Superior temporal gyrus (tissue), 1 donor: ENCODE data around the gene SEMA4D.

Experiments used
- DNase-seq: peaks from one replicate; pipeline ENCODE4 v3.0.0-alpha.2; 2016; ENCODE audit errors: extremely low spot score

The SEMA4D gene

DNA sequence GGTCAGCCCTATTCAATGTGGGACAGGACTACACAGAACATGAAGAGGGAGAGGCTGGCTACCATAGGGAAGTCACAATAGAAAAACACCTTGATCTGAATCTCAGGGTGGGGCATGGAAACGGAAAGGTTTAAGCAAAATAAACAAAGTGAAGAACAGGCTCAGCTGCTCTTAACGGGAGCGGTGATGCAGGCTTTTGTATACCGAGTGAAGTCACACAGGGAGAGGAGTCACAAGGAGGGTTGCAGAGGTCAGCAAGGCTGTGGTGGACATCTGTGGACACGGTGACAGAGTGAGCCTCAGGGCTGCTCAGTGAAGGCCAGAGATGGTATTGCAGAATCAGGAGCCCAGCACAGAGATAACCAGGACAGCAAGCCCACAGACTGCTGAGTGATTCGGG is 30.6 kb upstream of the SEMA4D start:
- no peak for DNase-seq

GRCh38 chr9:89528131-89528530 is 30.2 kb upstream of the SEMA4D start:
- DNase-seq = no peak

DNA sequence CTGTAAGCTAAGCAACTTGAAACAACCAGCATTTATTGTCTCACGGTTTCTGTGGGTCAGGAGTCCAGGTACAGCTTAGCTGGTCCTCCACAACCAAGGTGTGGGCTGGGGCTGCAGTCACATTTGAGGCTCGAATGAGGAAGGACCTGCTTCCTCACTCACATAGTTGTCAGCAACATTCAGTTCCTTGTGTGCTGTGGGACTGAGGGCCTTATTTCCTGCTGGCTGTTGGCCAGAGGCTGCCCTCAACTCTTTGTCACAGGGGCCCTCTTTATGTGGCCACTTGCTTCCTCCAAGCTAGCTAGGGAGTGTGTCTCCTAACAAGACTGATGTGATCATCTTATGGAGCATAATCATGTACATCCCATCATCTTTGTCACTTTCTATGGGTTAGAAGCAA is 29.2 kb upstream of the SEMA4D start:
- DNase-seq = no peak

- DNase-seq = no peak
Measured at GRCh38 chr9:89526667-89527066, 28.8 kb upstream of the SEMA4D start.

GRCh38 chr9:89525446-89526374 is 27.8 kb upstream of the SEMA4D start:
- DNase-seq = no peak

- DNase-seq = no peak
Measured at GRCh38 chr9:89524963-89525362, 27.1 kb upstream of the SEMA4D start.

DNA sequence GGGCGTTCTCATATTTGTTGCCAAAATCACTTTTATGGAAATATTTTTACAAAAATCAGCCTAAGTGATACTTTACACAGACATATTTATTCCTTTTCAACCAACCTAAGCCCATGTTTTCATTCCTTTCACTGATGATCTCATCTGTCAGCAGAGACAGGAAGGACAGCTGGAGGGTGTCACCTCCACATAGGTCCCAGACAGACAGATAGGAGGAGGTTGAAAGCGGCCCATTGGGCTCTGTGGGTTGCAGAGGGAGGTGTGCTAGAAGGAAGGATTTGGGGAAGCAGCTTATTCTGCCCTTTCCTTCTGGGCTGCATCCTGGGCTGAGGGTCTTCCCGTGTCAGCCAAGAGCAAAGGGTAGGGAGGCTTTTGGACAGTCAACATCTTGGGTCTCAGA is 26.0 kb upstream of the SEMA4D start:
- DNase-seq = no peak

- DNase-seq = no peak
Measured at GRCh38 chr9:89522959-89523285, 25.0 kb upstream of the SEMA4D start.

DNA sequence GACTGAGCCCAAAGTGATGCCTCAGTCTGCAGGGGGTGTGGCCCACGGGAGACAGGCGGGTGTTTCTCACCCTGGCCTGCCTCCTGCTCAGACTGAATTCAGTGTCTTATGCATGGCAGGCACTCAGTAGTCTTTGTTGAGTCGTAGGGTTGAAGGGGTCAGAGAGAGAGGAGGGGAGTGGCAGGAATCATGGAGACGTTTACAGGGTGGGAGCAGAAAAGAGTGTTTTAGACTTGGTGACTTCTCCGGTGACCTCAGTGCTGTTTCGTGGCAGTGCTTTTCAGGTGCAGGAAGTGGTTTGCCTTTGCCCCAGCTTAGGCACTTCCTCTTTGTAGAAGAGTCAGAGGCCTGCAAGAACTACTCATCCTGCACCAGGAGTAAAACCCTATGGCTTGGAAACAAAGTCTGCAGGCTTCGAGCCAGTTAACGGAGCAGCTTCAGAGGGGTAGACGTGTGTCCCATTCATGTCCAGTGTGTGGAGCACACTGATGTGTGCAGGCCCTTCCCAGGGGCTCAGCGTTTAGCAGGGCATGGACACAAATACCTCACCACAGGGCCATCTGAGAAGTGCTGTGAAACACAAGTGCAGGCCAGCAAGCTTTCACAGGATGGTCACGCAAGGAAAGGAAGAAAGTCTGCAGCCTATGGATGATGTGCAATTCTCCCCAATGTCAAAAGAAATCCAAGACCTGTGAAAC is 24.5 kb upstream of the SEMA4D start:
- DNase-seq = no peak

- DNase-seq = no peak
Measured at GRCh38 chr9:89519366-89519805, 21.5 kb upstream of the SEMA4D start.

DNA sequence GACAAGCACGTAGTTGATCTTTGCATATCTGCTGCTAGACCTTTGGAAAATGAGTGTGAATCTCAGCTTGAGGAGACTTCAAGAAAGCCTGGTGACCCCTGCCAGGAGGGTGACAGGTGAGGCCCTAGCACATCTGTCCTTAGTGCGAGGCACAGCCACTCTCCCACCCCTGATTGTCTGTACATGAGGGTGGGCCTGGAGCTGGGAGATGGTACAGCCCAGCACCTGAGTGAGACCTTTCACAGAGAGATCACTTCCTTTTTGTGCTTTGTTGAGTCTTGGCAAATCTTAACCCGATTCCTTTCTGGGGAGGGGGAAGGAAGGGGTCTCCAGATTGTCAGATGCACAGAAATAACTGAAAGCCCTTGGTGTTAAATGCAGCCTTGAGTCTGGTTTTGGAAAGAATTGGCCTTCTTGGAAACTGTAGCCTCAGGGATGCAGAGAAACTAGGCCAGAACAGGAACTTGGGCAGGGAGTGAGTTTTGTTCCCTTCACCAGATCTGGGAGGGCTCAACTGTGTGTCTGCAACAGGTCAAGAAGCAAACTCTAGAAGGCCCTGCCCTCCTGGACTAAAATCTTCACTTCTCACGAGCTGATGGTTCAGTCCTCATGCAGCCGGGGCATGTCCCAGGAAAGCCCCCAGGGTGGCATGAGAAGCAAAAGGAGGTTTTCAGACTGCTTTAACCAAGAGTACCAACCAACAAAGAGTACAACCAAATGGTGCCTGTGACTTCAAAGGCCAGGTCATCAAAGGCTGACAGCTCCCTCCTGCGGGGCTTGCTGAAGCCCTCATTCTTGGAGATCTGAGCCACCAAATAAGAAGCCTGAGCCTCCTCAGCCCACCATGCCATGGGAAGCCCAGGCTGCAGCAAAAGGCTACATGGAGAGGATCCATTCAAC is 20.8 kb upstream of the SEMA4D start:
- DNase-seq = no peak

DNA sequence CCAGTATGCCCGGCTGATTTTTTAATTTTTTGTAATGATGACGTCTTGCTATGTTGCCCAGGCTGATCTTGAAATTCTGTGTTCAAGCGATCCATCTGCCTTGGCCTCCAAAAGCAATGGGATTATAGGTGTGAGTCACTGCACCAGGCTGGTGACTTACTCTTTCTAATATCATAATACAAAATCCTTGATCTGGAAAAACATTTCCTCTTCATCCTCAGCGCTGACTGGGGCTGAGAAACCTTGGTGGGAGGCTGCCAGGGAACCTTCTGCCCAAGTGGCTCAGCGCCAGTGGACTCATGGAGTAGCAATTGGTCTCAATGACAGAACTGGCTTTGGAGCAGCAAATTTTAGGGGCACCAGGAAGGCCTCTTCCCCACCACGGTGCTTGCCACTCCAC is 17.5 kb upstream of the SEMA4D start:
- no peak for DNase-seq

- no peak for DNase-seq
Measured at GRCh38 chr9:89514956-89515355, 17.0 kb upstream of the SEMA4D start.

GRCh38 chr9:89514337-89514736 is 16.4 kb upstream of the SEMA4D start:
- DNase-seq = no peak

DNA sequence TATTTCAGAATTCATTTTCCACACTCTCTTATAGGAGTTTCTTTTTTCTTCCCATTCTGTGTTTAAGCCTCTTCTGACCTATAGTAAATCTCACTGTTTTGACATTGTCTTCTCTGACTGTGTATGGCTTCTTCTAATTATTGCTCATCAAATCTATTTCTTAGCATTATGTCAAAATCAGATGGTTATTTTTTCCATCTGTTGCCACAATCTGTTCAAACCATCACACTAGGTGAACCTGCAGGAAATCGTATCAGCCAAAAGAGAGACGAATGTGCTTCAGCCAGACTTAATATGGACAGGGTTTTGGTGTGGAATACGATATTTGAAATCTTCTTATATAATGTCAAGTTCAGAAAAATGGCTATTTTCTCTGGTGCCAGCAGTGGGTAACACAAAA is 15.9 kb upstream of the SEMA4D start:
- no peak for DNase-seq

DNA sequence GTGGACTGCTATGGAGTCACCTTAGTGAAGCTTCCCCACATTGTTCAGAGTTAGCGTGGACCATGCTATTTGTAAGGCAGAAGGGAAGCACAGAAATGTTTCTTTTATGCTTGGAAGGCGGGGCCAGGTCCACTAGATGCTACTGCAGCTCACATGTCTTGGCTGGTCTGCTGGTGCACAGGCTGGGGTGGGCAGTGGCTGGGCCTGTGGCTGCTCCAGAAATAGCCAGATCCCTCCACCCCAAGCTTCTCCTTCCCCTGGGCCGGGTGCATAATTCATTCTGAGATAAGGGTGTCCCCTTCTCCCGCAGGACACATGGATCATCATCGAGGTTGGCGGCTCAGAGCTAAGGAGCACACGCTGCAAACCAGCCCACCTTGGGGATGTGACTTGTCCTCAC is 14.5 kb upstream of the SEMA4D start:
- no peak for DNase-seq

GRCh38 chr9:89508951-89509615 is 11.2 kb upstream of the SEMA4D start:
- DNase-seq = no peak

GRCh38 chr9:89505911-89506310 is 8.0 kb upstream of the SEMA4D start:
- DNase-seq = no peak

DNA sequence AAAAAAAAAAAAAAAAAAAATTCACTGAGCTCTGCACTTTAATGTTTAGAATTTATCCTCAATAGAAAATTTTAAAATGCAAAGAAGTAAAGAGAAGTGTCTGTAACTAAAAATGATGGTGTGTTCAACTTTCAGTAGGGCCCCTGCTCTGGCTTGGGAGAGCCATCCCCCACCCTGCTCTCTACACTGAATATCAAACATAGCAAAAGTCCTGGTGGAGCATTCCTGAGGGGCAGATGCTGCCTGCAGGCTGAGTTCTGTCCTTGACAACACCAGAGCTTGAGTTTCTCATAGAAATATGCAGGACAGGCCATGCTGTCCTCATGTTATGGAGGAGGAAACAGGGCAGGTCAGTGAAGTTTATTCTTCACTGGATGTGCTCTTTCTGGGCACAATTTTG is 7.1 kb upstream of the SEMA4D start:
- no peak for DNase-seq

GRCh38 chr9:89502671-89503070 is 4.8 kb upstream of the SEMA4D start:
- no peak for DNase-seq

GRCh38 chr9:89502038-89502601 is 4.2 kb upstream of the SEMA4D start:
- DNase-seq = no peak
